Epidermal melanocyte (primary cell): ENCODE data around the gene CEACAM20.
"Not testable (repeated sequence)": the region's sequence is repeated elsewhere in the genome, so short reads cannot be mapped to it uniquely, and the experiment has no call there.

Source experiments
- DNase-seq: peaks from one replicate; pipeline ENCODE4 v3.0.0; 2011; ENCODE audit warnings: low spot score; ENCODE audit not compliant: insufficient read length

The CEACAM20 gene

GRCh38 chr19:44549507-44549906, 20.0 kb upstream of the CEACAM20 start:
- no peak for DNase-seq

GRCh38 chr19:44548736-44549135, 19.3 kb upstream of the CEACAM20 start:
- DNase-seq: no peak

GRCh38 chr19:44544031-44544430, 14.6 kb upstream of the CEACAM20 start:
- DNase-seq: no peak

GRCh38 chr19:44542671-44543070, 13.2 kb upstream of the CEACAM20 start:
- DNase-seq: no peak

- no peak for DNase-seq
Observed at GRCh38 chr19:44540736-44541135, 11.3 kb upstream of the CEACAM20 start.

GRCh38 chr19:44539991-44540390, 10.5 kb upstream of the CEACAM20 start:
- DNase-seq: no peak

- no peak for DNase-seq
Observed at GRCh38 chr19:44539236-44539826, 9.9 kb upstream of the CEACAM20 start.

GRCh38 chr19:44535361-44535760, 5.9 kb upstream of the CEACAM20 start:
- DNase-seq: not testable (repeated sequence)

- DNase-seq: no peak
Observed at GRCh38 chr19:44532819-44533218, 3.3 kb upstream of the CEACAM20 start.

- DNase-seq: no peak
Observed at GRCh38 chr19:44530777-44531176, 1.3 kb upstream of the CEACAM20 start.

- no peak for DNase-seq
Observed at GRCh38 chr19:44527554-44527953, 1.9 kb downstream of the CEACAM20 start.

GRCh38 chr19:44525721-44526430, 3.6 kb downstream of the CEACAM20 start:
- DNase-seq: no peak

- no peak for DNase-seq
Observed at GRCh38 chr19:44521370-44521769, 8.1 kb downstream of the CEACAM20 start.

GRCh38 chr19:44517146-44517545, 12.3 kb downstream of the CEACAM20 start:
- DNase-seq: no peak

- DNase-seq: no peak
Observed at GRCh38 chr19:44515907-44516306, 13.6 kb downstream of the CEACAM20 start.

GRCh38 chr19:44515031-44515430, 14.4 kb downstream of the CEACAM20 start:
- no peak for DNase-seq

- DNase-seq: no peak
Observed at GRCh38 chr19:44512326-44513298, 16.9 kb downstream of the CEACAM20 start.

- no peak for DNase-seq
Observed at GRCh38 chr19:44509478-44509877, 20.0 kb downstream of the CEACAM20 start.

- DNase-seq: peak; percentile 95
Observed at GRCh38 chr19:44499962-44500949, 29.2 kb downstream of the CEACAM20 start, which contains the start of gene ZNF180. Gene ZNF180 (minus strand): TSS chr19:44500522. CDS start chr19:44497334, 3,188 bp downstream.

GRCh38 chr19:44499559-44499958, 29.9 kb downstream of the CEACAM20 start:
- no peak for DNase-seq

GRCh38 chr19:44498988-44499387, 30.5 kb downstream of the CEACAM20 start:
- DNase-seq: no peak
